Neural crest cell (in vitro differentiated cells): ENCODE data around the gene TTYH2. TPM values are rescaled to one million over a fixed set of nuclear protein-coding genes. Genes with fewer than 3 reads are reported as not detected.

Experiments used
- DNase-seq: peaks from one replicate; pipeline ENCODE4 v3.0.0; 2021; ENCODE audit warnings: low read depth, mixed read lengths, low spot score
- H3K27ac Mint-ChIP-seq: one replicate; pipeline ENCODE4 v1.8.0; 2021; ENCODE audit warnings: mild to moderate bottlenecking, mixed read lengths; ENCODE audit not compliant: unreplicated experiment
- H3K27me3 Mint-ChIP-seq: 2 replicates; pipeline ENCODE4 v1.8.0; 2021; ENCODE audit warnings: low read depth, mild to moderate bottlenecking, mixed read lengths
- H3K36me3 Mint-ChIP-seq: 2 replicates; pipeline ENCODE4 v1.8.0; 2021; ENCODE audit warnings: low read depth, mild to moderate bottlenecking, mixed read lengths
- H3K4me1 Mint-ChIP-seq: 2 replicates; pipeline ENCODE4 v1.8.0; 2021; ENCODE audit warnings: mixed read lengths
- H3K4me3 Mint-ChIP-seq: one replicate; pipeline ENCODE4 v1.8.0; 2021; ENCODE audit warnings: mild to moderate bottlenecking, mixed read lengths
- H3K9me3 Mint-ChIP-seq: 2 replicates; pipeline ENCODE4 v1.8.0; 2021; ENCODE audit warnings: mixed read lengths
- total RNA-seq: library from RNA; stranded (reverse); gene quantifications from 2 replicates; pipeline ENCODE4 v1.2.1, GENCODE V29; 2021
- TF ChIP-seq, protein P1 (sequence below): fragments of 200-600 bp; sonication (generic); conservative IDR thresholded peaks from 2 replicates; pipeline ENCODE4 v1.5.0; 2021; ENCODE audit warnings: antibody characterized with exemption, mild to moderate bottlenecking

The TTYH2 gene
- total RNA-seq, 1 donor from 2014 or later = 3.0 TPM

DNA sequence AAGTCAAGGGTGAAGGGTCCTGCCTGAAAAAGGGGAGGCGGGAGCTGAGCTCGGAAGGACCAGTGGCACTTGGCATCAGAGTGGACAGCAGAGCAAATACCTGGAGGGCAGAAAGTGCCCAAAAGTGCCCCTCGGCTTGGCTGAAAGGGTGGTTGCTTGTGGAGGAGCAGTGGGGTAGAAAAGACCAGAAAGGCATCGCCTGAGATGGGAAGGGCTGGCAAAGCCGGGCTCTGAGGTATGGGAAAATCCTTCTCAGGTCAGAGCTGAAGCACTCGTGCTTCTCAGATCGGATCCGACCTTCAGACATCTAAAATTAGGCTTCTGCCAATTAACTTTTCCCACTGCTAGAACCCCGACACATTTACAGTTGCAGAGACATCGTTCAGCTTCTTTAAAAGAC, 11.4 kb upstream of the TTYH2 start:
- Mint-ChIP-seq H3K36me3 (peaks cover 14% of the 10 kb centered on the region), H3K9me3 (no peaks in the 10 kb centered on the region), H3K4me3 (peak overlapping the region; percentile 100), H3K27me3 (peaks cover 19% of the 10 kb centered on the region), H3K27ac (no peak overlapping the region), H3K4me1 (peaks cover 48% of the 10 kb centered on the region)
- DNase-seq = no peak
- TF ChIP-seq, protein P1, sequence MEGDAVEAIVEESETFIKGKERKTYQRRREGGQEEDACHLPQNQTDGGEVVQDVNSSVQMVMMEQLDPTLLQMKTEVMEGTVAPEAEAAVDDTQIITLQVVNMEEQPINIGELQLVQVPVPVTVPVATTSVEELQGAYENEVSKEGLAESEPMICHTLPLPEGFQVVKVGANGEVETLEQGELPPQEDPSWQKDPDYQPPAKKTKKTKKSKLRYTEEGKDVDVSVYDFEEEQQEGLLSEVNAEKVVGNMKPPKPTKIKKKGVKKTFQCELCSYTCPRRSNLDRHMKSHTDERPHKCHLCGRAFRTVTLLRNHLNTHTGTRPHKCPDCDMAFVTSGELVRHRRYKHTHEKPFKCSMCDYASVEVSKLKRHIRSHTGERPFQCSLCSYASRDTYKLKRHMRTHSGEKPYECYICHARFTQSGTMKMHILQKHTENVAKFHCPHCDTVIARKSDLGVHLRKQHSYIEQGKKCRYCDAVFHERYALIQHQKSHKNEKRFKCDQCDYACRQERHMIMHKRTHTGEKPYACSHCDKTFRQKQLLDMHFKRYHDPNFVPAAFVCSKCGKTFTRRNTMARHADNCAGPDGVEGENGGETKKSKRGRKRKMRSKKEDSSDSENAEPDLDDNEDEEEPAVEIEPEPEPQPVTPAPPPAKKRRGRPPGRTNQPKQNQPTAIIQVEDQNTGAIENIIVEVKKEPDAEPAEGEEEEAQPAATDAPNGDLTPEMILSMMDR = no peak

DNA sequence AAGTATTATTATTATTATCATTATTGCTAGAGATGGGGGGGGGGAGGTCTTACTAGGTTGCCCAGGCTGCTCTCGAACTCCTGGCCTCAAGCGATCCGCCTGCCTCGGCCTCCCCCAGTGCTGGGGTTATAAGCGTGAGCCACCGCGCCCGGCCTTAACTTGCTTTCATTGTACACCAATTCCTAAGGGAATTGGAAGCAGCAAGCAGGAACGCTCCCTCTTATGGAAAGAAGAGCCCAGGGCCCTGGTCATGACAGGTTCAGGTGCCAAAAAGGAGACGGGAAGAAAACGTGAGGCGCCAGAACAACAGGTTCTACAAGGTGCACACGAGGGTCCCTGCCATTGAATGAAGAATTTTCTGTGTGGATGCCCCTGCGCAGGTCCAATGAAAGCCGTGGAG, 10.4 kb upstream of the TTYH2 start:
- Mint-ChIP-seq H3K27me3 (peaks cover 16% of the 10 kb centered on the region), H3K4me3 (peak overlapping the region; percentile 100), H3K27ac (no peak overlapping the region), H3K4me1 (peaks cover 42% of the 10 kb centered on the region), H3K9me3 (no peaks in the 10 kb centered on the region), H3K36me3 (peaks cover 17% of the 10 kb centered on the region)
- no peak for DNase-seq
- TF ChIP-seq, protein P1 = no peak

DNA sequence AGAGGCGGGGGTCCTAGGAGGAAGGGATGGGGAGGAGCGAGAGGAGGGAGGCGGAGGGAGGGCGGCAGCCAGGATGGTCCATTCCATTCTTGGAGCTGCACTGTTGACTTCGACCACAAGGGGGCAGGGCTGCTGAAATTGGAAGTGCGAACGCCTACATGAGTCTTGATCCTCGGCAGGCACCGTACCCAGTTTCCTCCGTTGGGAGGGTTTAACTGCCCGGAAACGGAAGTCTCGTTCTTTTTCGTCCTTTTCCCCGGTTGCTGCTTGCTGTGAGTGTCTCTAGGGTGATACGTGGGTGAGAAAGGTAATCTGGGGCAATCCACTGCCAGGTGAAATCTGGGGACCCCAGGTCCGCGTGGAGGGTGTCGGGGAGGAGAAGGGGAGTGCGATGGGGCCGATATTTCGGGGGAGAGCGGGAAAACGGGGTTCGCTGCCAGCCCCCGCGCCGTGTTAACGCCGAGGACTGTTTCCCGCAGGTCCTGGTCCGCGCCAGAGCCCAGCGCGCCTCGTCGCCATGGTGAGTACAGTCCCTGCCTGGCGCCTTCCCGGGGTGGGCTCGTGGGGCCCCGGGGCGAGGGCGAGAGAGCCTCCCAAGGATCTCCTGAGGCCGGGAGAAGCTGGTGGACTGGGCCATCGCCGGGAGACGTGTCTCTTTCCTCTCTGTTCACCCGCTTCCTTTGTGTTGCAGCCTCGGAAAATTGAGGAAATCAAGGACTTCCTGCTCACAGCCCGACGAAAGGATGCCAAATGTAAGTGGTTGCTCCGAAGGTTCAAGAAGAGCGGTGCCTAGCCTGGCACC, 9.7 kb upstream of the TTYH2 start, which contains the start of gene RPL38:
Gene RPL38 (plus strand): TSS at position 240 of the 802 bp plus-strand sequence. CDS start 278 bp downstream, at position 518.
- TF ChIP-seq, protein P1 = peak; percentile 96
- Mint-ChIP-seq H3K27ac (peak within 1 kb of the TSS; percentile 100), H3K36me3 (peaks cover 21% of the 10 kb centered on the region), H3K4me3 (peak within 1 kb of the TSS; percentile 100), H3K27me3 (peaks cover 16% of the 10 kb centered on the region), H3K4me1 (peaks cover 40% of the 10 kb centered on the region), H3K9me3 (no peaks in the 10 kb centered on the region)
- DNase-seq = peak; percentile 100

DNA sequence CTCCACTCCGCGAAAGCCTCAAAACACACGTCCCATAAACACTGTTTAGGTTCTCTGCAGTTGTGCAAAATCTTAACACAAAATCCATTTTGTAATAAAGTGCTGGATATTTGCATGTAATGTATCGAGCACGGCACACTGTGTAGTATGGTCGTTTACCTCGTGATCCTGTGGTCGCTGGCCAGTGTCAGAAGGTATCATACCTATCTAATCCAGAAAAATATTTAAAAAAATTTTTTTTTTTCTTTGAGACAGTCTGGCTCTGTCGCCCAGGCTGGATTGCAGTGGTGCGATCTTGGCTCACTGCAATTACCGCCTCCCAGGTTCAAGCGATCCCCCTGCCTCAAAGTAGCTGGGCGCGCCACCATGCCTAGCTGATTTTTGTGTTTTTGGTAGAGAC, 8.9 kb upstream of the TTYH2 start:
- Mint-ChIP-seq H3K36me3 (peaks cover 25% of the 10 kb centered on the region), H3K4me1 (peaks cover 46% of the 10 kb centered on the region), H3K9me3 (no peaks in the 10 kb centered on the region), H3K4me3 (peak overlapping the region; percentile 100), H3K27ac (peak overlapping the region; percentile 100), H3K27me3 (peaks cover 16% of the 10 kb centered on the region)
- DNase-seq = no peak
- TF ChIP-seq, protein P1 = no peak

DNA sequence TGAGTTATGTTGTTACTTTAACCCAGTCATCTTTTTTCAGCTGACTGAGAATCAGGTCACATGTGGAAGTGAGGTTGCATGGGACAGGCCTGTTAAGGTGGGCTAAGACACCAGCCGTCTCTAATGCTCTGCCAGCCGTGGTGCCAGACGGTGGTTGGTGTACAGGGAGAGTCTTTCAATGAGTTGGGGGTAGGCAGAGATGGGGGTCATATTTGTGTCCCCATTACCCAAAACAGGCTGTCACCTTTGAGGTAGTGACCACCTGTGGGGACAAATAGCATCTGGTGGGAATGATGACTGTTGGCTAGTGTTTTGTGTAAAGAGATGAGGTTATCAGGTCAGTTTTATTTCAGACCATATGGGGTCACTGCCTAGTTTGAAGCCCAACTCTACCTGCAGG, 8.1 kb upstream of the TTYH2 start:
- Mint-ChIP-seq H3K36me3 (peaks cover 29% of the 10 kb centered on the region), H3K4me3 (peak overlapping the region; percentile 100)

More for the DNA sequence above, 8.1 kb upstream of the TTYH2 start:
- DNase-seq = no peak
- Mint-ChIP-seq H3K9me3 (no peaks in the 10 kb centered on the region), H3K27ac (peak overlapping the region; percentile 52), H3K4me1 (peaks cover 47% of the 10 kb centered on the region), H3K27me3 (peaks cover 15% of the 10 kb centered on the region)
- TF ChIP-seq, protein P1 = no peak
